HG03025 (cell line): Measurements from ENCODE around the gene KCNN3.

Source experiments
- ATAC-seq: cut with Tn5 transposase; IDR thresholded peaks from one replicate; pipeline ENCODE4 v1.9.1; 2021; ENCODE audit warnings: mild to moderate bottlenecking, moderate library complexity; ENCODE audit not compliant: unreplicated experiment, low FRiP score

The KCNN3 gene

DNA sequence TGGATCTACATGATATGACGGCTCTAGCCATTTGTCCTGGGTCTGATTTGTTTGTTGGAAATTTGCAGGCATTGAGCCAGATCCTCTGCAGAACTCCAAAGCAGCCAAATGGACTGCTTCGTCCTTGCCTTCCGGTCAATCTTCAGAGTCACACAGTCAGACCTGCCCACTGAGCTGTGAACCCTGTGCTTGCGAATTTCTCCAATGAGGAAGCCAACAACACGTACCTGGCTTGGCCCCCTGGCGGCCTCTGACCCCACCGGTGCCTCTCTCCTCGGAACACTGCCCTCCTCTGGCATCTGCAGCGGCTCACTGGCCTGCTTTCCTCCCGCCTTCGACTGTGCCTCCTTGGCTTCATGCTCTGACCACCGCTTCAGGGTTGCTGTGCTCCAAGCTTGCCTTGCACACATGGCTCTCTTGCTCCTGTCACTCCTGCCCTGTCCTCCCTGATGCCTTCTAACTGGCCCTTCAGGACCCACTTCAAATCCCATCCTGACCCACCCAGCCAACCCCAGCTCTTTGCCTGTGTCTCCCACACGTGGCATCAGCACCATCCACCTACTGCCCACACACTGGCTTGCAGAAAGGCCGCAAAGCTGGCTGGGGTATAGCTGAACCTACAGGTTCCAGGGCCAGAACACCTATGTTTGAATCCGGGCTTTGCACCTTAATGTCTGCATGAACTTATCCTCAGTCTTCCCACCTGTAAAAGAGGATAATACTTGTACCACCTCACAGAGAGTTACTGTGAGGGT is 128.2 kb downstream of the KCNN3 start:
- no peak for ATAC-seq

- ATAC-seq: no peak
Measured at GRCh38 chr1:154741327-154741726, 128.8 kb downstream of the KCNN3 start.

GRCh38 chr1:154739654-154740053 is 130.4 kb downstream of the KCNN3 start:
- ATAC-seq: no peak

DNA sequence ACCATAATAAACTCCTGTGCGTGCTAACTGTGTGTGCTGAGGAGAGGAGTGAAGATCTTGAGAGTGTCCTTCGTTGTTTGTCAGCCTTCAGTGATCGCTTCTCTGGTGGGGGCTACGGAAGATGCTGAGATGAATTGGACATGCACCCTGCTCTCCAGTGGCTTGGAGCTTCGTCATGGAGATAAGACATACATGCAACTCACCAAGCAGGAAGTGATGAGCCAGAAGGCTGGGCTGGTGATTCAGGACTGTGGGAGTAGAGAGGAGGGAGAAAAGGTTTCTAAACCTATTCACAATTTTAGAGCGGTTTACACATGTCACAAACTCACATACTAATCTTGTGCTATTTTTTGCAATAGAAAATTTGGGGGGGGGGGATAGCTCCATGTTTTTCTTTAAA is 133.2 kb downstream of the KCNN3 start:
- no peak for ATAC-seq

DNA sequence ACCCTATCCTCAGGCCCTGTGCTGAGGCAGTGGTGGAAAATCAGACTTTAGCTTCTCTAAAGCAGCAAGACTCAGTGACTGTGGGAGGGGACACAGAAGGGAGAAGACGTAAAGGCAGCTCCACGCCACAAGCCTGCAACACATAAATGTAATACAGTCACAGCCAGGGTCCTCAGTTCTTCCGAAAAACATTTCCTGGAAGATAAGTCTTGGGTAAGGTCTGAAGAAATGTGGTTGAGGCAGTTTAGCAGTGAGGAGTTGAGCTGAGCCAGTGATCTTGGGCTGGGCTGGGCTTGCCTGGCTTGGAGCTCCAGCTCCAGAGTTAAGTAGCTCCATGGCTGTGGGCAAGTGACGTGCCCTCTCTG is 134.3 kb downstream of the KCNN3 start:
- no peak for ATAC-seq

DNA sequence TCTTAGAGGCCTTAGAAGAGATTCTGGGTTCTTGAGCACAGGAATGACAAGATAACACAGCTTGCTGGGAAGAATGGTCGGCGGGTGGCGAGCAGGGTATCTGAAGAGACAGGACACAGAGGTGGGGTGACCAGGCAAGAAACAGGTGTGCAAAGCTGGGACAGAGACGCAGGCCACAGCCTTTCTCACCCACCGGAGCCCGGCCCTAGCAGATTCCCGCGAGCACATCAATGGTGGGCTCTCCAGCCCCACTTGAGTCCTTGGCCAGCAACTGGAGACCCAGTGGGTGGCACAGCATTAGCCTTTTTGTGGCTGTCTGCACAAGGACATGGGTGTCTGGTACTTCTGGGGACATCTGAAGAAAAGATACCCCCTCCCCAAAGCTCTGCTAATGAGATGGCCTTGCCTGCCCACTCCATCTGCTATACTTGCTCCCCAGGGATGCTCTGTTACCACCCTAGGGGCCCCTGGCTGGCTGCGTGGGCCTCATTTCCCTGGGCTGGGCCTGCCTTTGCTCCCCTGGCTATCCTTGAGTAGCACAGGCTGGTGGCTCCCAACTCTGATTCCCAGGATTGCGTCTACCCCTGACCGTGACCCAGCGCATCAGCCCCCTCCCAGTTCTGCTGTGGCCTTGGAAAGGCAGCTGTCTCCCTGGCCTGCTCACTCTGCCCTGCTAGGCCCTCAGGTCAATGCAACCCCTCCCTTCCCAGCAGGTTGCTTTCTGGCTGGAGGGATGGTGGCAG is 134.8 kb downstream of the KCNN3 start:
- ATAC-seq: no peak

- ATAC-seq: no peak
Measured at GRCh38 chr1:154733621-154734020, 136.5 kb downstream of the KCNN3 start.

DNA sequence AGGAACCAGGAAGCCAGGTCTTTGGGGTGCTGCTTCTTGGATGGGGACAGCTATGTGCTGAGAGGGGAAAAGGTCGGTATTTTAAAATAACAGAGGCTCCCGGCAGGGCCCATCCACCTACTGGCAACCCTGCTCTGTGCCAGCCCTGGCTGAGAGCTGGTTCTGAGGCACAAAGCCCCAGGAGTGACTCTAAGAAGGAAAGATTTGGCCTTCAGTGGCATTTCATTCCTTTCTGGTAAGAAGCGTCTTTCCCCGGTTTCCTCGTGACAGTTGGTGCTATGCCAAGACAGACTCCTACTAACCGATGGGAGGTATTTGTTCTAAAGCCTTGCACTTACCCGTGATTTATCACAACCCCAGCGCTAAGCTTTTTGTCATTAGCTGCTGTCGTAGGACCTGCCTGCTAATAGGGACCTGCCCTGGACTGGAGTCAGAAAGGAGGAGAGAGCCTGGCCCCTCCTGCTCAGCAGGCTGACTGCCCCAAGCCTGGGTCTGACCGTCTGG is 139.0 kb downstream of the KCNN3 start:
- no peak for ATAC-seq

- no peak for ATAC-seq
Measured at GRCh38 chr1:154730259-154730658, 139.8 kb downstream of the KCNN3 start.

- ATAC-seq: no peak
Measured at GRCh38 chr1:154729577-154729976, 140.5 kb downstream of the KCNN3 start.

GRCh38 chr1:154729031-154729442 is 141.0 kb downstream of the KCNN3 start:
- no peak for ATAC-seq

GRCh38 chr1:154726896-154727753 is 143.0 kb downstream of the KCNN3 start:
- no peak for ATAC-seq

GRCh38 chr1:154726443-154726842 is 143.6 kb downstream of the KCNN3 start:
- ATAC-seq: no peak

DNA sequence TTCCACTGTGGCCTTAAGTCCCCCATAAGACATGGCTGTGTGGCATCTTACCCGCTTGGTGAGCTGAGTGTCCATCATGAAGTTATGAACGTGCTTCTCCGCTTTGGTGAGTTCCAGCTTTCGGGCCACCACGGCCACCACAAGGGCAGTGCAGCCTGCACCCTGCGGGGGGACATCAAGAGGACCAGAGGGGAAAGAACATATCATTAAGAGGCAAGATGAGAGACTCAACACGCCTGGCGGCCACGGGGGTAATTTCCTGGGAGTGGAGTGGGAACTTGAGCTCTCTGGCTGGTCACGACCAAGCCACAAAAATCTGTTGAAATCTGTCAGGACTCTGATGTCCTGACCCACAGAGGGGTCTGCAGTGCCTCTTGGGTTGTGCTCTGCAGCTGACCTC is 144.2 kb downstream of the KCNN3 start:
- ATAC-seq: no peak

GRCh38 chr1:154720328-154721297 is 149.5 kb downstream of the KCNN3 start:
- ATAC-seq: no peak

GRCh38 chr1:154719586-154720327 is 150.3 kb downstream of the KCNN3 start:
- no peak for ATAC-seq

DNA sequence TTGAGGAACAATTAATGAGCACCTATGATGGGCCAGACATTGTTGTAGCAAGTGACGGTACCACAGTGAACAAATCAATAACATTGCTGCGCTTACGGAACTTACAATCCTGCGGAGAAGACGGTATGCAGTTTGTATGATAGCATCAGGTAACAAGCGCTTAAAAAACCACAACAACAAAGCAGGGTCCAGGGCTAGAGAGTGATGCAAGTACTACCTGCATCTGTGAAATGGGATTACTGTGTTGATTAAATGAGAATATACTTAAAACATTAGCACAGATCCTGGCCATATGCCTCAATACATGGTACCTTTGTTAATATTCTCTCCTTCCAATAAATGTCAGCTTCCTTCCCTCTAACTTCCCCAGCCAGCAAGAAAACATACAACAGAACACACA is 151.5 kb downstream of the KCNN3 start:
- ATAC-seq: no peak

GRCh38 chr1:154717528-154717924 is 152.6 kb downstream of the KCNN3 start:
- ATAC-seq: no peak
